ENCODE data around the gene SLC30A1.

Gene SLC30A1

GRCh38 chr1:211605603-211606331 lies 26.8 kb upstream of the SLC30A1 start:
- H3K9ac ChIP-seq (ENCODE audit: low read length), result no peak overlapping the region
- H3K27ac ChIP-seq (ENCODE audit: low read depth, low read length), result no peak overlapping the region
- H3K4me3 ChIP-seq (ENCODE audit: low read length), result no peak overlapping the region
- no peaks in the 10 kb centered on the region for H3K4me1 ChIP-seq (ENCODE audit: control insufficient read depth, insufficient read depth, low read length)
- H3K36me3 ChIP-seq (ENCODE audit: control insufficient read depth, insufficient read depth, low read length), result no peaks in the 10 kb centered on the region
- no peaks in the 10 kb centered on the region for H3K27me3 ChIP-seq (ENCODE audit: control insufficient read depth, insufficient read depth, low read length)

GRCh38 chr1:211605034-211605433 lies 26.1 kb upstream of the SLC30A1 start:
- Histone ChIP-seq H3K36me3 (ENCODE audit: control insufficient read depth, insufficient read depth, low read length) (no peaks in the 10 kb centered on the region), H3K4me1 (ENCODE audit: control insufficient read depth, insufficient read depth, low read length) (no peaks in the 10 kb centered on the region), H3K27me3 (ENCODE audit: control insufficient read depth, insufficient read depth, low read length) (no peaks in the 10 kb centered on the region), H3K27ac (ENCODE audit: low read depth, low read length) (no peak overlapping the region), H3K4me3 (ENCODE audit: low read length) (no peak overlapping the region), H3K9ac (ENCODE audit: low read length) (no peak overlapping the region)

DNA sequence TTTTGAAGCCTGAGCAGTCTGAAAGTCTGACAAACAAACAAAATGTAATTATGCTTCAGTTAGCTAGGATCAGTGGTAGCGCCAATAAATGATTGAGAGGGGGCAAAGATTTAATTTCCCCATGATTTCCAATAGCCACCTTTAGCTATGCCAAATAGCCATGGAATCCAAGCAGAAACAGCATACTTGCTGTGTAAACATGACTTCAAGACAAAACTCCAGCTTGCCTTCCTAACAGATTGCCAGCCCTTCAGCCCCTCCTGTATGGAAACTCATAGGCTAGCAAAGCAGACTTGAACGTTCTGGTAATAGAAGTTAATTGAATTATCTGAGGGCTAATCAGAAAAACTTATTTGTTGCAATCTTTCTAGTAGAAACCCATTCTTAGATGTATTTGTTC lies 25.6 kb upstream of the SLC30A1 start:
- Histone ChIP-seq H3K9ac (ENCODE audit: low read length) (no peak overlapping the region), H3K27me3 (ENCODE audit: control insufficient read depth, insufficient read depth, low read length) (no peaks in the 10 kb centered on the region), H3K27ac (ENCODE audit: low read depth, low read length) (no peak overlapping the region), H3K4me3 (ENCODE audit: low read length) (no peak overlapping the region), H3K36me3 (ENCODE audit: control insufficient read depth, insufficient read depth, low read length) (no peaks in the 10 kb centered on the region), H3K4me1 (ENCODE audit: control insufficient read depth, insufficient read depth, low read length) (no peaks in the 10 kb centered on the region)

DNA sequence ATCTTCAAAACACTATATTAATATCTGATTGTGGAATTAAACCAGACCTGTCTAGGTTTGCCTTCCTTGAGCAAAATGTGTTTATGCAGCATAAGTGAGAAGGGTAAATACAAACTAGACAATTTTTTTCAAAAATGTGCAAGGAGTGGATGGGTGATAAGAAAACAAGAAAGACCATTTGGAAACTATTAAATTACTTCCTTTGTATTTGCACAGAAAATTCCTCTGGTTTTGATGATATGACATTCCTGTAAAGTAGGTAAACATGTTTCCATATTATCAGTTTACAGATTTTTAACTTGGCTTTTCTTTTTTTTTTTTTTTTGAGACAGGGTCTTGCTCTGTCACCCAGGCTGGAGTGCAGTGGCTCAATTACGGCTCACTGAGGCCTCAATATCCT lies 24.8 kb upstream of the SLC30A1 start:
- no peak overlapping the region for H3K4me3 ChIP-seq (ENCODE audit: low read length)
- no peak overlapping the region for H3K9ac ChIP-seq (ENCODE audit: low read length)
- no peak overlapping the region for H3K27ac ChIP-seq (ENCODE audit: low read depth, low read length)
- no peaks in the 10 kb centered on the region for H3K36me3 ChIP-seq (ENCODE audit: control insufficient read depth, insufficient read depth, low read length)
- no peaks in the 10 kb centered on the region for H3K4me1 ChIP-seq (ENCODE audit: control insufficient read depth, insufficient read depth, low read length)
- no peaks in the 10 kb centered on the region for H3K27me3 ChIP-seq (ENCODE audit: control insufficient read depth, insufficient read depth, low read length)

DNA sequence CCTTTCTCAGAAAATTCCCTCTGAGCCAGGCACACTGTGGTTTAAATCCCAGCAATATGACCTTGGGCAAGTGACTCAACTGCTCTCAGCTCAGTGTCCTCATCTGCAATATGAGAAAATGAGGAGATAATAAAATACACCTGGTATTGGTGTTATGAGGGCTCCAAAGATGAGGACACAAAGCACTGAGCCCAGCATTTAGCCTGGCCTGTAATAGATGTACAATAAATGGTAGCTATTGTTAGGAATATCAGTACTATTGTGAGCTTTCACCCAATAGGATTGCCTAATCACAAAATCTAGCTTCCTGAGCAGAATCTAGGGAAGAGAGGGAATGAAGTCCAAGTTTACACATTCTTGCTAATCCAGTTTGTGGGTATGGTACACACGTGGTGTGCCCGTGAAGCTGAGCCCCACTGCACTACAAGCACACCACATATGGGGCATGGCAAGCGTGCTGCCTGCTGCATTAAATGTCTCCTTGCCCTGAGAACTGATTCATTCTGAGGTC lies 24.3 kb upstream of the SLC30A1 start:
- no peak overlapping the region for H3K4me3 ChIP-seq (ENCODE audit: low read length)
- H3K4me1 ChIP-seq (ENCODE audit: control insufficient read depth, insufficient read depth, low read length), result no peaks in the 10 kb centered on the region
- H3K27ac ChIP-seq (ENCODE audit: low read depth, low read length), result no peak overlapping the region
- H3K9ac ChIP-seq (ENCODE audit: low read length), result no peak overlapping the region
- H3K27me3 ChIP-seq (ENCODE audit: control insufficient read depth, insufficient read depth, low read length), result no peaks in the 10 kb centered on the region
- H3K36me3 ChIP-seq (ENCODE audit: control insufficient read depth, insufficient read depth, low read length), result no peaks in the 10 kb centered on the region

DNA sequence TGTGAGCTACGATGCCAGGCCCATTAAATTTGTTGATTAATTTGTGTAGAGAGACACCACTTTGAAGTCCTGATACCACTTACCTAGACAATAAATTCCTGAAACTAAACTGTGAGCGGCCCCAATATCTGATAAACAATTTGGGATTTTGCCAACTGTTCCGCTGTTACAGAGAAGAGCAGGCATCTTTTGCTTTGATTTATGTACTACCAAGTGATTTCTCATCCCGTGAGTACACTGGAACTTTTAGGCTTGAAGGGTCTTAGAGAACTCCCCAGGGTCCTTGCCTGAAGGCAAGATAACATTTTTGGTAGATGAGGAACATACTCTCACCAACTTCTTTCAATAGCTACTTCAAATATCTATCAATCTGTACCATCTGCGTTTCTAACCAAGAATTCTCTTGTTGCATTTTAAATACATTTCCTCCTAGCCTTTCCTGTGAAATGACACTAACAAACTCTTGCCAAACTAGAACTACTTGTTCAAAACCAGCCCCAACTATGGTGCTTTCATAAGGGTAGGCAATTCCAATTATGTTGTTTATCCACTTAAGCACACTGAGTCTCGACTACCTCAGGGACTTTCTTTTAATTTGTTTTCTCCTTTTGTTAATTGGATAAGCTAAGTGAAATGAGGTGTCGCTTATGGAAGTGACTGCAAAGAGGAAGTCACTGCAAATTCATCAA lies 23.2 kb upstream of the SLC30A1 start:
- Histone ChIP-seq H3K36me3 (ENCODE audit: control insufficient read depth, insufficient read depth, low read length) (no peaks in the 10 kb centered on the region), H3K27ac (ENCODE audit: low read depth, low read length) (no peak overlapping the region), H3K9ac (ENCODE audit: low read length) (no peak overlapping the region), H3K4me1 (ENCODE audit: control insufficient read depth, insufficient read depth, low read length) (no peaks in the 10 kb centered on the region), H3K4me3 (ENCODE audit: low read length) (no peak overlapping the region), H3K27me3 (ENCODE audit: control insufficient read depth, insufficient read depth, low read length) (no peaks in the 10 kb centered on the region)

DNA sequence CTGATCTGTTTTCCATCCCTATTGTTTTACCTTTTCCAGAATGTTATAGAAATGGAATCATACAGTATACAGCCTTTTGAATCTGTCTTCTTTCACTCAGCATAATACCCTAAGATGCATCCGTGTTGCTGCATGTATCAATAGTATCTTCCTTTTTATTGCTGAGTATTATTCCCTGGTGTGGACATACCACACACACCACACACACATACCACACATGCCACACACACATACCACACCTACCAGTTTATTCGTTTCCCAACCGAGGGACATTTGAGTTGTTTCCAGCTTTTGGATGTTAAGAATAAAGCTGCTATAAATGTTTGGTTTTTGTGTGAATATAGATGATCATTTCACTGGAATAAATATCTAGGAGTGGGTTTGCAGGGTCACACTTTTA lies 22.2 kb upstream of the SLC30A1 start:
- Histone ChIP-seq H3K4me1 (ENCODE audit: control insufficient read depth, insufficient read depth, low read length) (no peaks in the 10 kb centered on the region), H3K4me3 (ENCODE audit: low read length) (no peak overlapping the region), H3K27me3 (ENCODE audit: control insufficient read depth, insufficient read depth, low read length) (no peaks in the 10 kb centered on the region), H3K36me3 (ENCODE audit: control insufficient read depth, insufficient read depth, low read length) (no peaks in the 10 kb centered on the region), H3K27ac (ENCODE audit: low read depth, low read length) (no peak overlapping the region), H3K9ac (ENCODE audit: low read length) (no peak overlapping the region)

DNA sequence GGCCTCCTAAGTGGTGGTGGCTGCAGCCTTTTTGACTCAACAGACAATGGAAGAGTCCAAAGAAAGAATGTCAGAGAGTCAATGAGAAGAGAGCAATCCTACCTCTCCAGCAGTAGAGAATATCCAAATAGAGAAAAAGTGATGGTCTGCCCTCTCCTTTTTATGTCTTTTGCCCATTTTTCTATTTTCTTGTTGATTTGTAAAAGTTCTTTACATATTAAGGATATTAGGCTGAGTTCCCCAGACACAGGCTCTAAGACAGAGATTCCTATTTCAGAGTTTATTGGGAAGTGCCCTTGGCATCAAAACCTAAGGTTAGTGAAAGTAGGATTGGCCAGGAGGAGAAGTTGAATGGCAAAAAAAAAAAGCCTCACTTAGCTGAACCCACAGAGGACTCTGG lies 20.3 kb upstream of the SLC30A1 start:
- Histone ChIP-seq H3K36me3 (ENCODE audit: control insufficient read depth, insufficient read depth, low read length) (no peaks in the 10 kb centered on the region), H3K4me3 (ENCODE audit: low read length) (no peak overlapping the region), H3K27me3 (ENCODE audit: control insufficient read depth, insufficient read depth, low read length) (no peaks in the 10 kb centered on the region), H3K27ac (ENCODE audit: low read depth, low read length) (no peak overlapping the region), H3K4me1 (ENCODE audit: control insufficient read depth, insufficient read depth, low read length) (no peaks in the 10 kb centered on the region), H3K9ac (ENCODE audit: low read length) (no peak overlapping the region)

GRCh38 chr1:211598514-211598913 lies 19.6 kb upstream of the SLC30A1 start:
- Histone ChIP-seq H3K9ac (ENCODE audit: low read length) (no peak overlapping the region), H3K27me3 (ENCODE audit: control insufficient read depth, insufficient read depth, low read length) (no peaks in the 10 kb centered on the region), H3K4me1 (ENCODE audit: control insufficient read depth, insufficient read depth, low read length) (no peaks in the 10 kb centered on the region), H3K36me3 (ENCODE audit: control insufficient read depth, insufficient read depth, low read length) (no peaks in the 10 kb centered on the region), H3K4me3 (ENCODE audit: low read length) (no peak overlapping the region), H3K27ac (ENCODE audit: low read depth, low read length) (no peak overlapping the region)

DNA sequence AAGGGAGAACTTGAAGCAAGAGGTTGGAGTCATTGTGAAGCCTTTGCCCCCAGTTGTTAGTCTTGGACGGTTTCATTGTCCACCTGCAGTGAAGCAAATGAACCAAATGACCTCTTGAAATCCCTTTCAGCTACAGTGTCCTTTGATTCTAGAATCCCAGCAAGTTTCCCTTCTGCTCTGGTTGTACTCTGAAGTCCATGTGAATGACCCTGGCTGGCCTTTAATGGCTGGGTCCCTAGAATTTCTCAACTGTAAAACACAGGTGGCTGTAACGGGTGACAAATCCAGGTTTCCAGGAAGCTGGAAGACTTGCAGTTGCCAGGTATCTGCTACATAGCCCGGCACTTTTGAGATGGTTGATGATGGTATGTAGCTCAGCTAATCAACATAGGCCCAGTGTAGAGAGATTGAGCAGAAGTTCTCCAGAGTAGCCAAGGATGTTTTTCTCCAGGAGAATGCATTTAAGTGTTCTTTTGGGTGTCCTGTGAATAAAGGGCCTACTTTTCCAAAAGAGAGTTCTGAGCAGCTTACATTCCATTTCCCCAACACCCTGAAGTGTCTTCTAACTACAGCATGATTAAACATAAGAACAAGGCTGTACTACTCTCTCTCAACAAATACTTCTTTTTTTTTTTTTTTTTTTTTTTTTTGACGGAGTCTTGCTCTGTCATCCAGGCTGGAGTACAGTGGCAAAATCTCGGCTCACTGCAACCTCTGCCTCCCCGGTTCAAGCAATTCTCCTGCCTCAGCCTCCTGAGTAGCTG lies 17.6 kb upstream of the SLC30A1 start:
- H3K4me3 ChIP-seq (ENCODE audit: low read length), result no peak overlapping the region
- H3K27me3 ChIP-seq (ENCODE audit: control insufficient read depth, insufficient read depth, low read length), result no peaks in the 10 kb centered on the region
- H3K36me3 ChIP-seq (ENCODE audit: control insufficient read depth, insufficient read depth, low read length), result no peaks in the 10 kb centered on the region
- peaks cover 2% of the 10 kb centered on the region for H3K4me1 ChIP-seq (ENCODE audit: control insufficient read depth, insufficient read depth, low read length)
- no peak overlapping the region for H3K27ac ChIP-seq (ENCODE audit: low read depth, low read length)
- H3K9ac ChIP-seq (ENCODE audit: low read length), result no peak overlapping the region

DNA sequence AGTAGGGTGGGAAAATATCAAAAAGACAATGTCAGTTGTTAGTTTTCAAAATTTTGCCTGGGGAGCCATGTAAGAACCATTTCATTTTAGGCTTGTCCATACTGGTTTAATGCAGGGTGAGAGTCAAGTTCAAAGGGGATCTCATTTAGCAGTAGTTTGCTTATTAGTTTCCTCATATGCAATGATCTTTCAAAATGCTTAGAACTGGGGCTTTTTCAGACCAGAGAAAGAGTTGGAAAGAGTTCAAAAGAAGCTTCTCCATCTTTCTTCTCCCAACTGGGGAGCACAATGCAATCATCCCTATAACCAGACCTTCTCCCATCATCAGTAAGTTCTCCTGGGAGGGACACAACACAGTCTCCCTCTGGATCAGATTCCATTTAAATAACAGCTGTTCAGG lies 16.5 kb upstream of the SLC30A1 start:
- Histone ChIP-seq H3K27ac (ENCODE audit: low read depth, low read length) (no peak overlapping the region), H3K4me1 (ENCODE audit: control insufficient read depth, insufficient read depth, low read length) (peaks cover 2% of the 10 kb centered on the region), H3K27me3 (ENCODE audit: control insufficient read depth, insufficient read depth, low read length) (no peaks in the 10 kb centered on the region), H3K36me3 (ENCODE audit: control insufficient read depth, insufficient read depth, low read length) (no peaks in the 10 kb centered on the region), H3K4me3 (ENCODE audit: low read length) (no peak overlapping the region), H3K9ac (ENCODE audit: low read length) (no peak overlapping the region)

- no peaks in the 10 kb centered on the region for H3K36me3 ChIP-seq (ENCODE audit: control insufficient read depth, insufficient read depth, low read length)
- no peak overlapping the region for H3K4me3 ChIP-seq (ENCODE audit: low read length)
- peaks cover 2% of the 10 kb centered on the region for H3K4me1 ChIP-seq (ENCODE audit: control insufficient read depth, insufficient read depth, low read length)
- no peaks in the 10 kb centered on the region for H3K27me3 ChIP-seq (ENCODE audit: control insufficient read depth, insufficient read depth, low read length)
- no peak overlapping the region for H3K9ac ChIP-seq (ENCODE audit: low read length)
- no peak overlapping the region for H3K27ac ChIP-seq (ENCODE audit: low read depth, low read length)
These were observed 13.1 kb upstream of the SLC30A1 start for GRCh38 chr1:211591980-211592493.
